ENCODE data around the gene GPRIN1.
"Not testable (repeated sequence)": the region's sequence is repeated elsewhere in the genome, so short reads cannot be mapped to it uniquely, and the experiment has no call there.

GPRIN1 gene

DNA sequence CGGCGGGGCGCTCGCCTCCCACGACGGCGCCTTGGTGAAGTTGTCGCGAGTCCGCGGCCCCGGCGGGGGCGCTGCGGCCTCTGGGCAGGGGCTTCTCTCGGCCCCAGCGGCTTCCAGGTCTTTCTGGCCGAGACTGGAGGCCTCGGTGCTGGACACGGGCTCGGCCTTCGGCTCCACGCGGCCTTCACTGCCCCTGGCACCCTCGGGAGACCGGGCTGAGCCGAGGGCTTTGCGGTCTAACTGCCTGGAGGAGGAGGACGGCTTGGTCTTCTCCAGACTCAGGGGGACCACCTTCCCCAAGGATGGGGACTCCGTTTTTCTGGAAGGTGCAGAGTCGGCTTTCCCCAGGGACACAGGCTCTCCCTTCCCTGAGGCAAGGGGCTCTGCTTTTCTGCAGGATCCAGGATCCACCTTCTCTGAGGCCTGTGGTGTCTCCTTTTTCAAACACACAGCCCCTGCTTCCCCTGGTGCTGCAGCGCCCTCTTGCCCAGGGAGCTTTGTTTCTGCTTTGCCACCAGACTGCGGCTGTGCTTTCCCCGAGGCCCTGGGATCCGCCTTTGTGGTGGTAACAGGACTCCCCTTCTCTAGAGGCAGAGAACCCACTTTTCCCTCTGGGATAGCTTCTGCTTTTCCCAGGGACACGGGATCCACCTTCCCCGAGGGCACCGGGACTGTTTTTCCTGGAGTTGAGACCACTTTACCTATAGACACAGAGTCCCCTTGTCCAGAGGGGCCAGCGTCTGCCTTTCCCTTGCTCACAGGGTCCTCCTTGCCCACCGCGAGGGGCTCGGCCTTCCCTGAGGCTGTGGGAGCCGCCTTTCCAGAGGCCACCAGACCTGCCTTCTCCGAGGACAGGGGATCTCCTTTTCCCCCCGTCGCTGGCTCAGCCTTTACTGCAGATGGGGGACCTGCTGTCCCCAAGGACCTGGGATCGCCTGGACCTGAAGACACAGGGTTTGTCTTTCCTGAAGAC, 12.3 kb downstream of the GPRIN1 start:
- no peak for DNase-seq (ENCODE audit: low spot score)

DNA sequence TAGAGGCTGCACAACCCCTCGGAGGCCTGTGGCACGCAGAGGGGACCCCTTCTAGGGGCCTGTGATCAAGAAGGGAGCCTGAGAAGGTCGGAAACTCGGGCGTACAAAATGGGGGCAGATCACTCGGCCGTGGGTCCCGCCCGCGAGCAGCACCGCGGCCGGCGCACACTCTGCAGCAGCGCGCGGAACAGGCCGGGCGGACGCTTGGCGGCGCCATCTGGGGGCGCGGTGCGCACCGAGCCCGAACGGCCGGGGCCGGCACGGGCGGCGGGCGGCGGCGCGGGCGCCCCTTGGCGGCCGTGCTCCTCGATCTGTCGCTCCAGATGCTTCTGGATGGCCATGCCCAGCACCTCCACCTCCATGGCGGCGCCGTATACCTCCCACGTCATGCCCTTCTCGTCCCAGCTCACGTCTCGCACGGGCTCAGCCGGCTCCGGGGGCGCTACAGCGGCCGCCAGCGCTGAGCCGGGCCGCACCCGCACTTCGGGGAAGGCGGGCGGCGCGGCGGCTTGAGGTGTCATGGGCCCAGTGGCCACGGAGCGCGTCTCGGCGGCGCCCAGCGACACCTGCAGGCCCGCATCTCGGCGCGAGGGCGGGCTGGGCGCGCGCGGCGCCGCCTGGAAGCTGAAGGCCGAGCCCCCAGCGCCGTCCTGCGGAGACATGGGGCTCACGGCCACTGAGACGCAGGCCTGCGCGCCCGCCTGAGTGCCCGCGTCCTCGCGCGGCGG, 13.1 kb downstream of the GPRIN1 start:
- DNase-seq (ENCODE audit: low spot score): no peak

DNA sequence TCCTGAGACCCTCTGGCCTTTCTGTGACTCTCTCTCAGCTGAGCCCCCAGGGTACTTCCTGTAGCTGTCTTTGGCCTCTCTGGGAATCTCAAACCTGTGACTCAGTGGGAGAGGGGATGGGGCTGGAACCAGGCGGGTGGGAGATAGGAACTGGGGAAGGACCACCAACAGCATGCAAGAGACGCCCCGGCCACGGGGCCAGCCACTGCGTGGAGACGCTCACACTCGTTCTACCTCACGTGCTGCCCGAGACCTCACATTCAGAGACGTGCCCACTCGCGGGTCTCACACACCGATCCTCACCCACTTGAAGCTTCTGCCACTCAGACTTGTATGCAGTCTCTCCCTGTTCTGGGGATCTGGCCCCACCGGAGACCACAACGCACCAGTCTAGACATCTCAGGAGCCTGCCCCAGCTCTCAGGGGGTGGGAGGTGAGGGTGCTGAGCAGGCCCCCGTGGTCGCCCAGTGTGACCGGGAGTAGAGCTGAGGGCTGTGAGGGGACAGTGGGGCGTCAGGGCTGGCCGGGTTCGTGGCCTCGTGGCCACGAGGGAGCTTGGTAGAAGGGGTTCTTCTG, 13.8 kb downstream of the GPRIN1 start:
- DNase-seq (ENCODE audit: low spot score): no peak

DNA sequence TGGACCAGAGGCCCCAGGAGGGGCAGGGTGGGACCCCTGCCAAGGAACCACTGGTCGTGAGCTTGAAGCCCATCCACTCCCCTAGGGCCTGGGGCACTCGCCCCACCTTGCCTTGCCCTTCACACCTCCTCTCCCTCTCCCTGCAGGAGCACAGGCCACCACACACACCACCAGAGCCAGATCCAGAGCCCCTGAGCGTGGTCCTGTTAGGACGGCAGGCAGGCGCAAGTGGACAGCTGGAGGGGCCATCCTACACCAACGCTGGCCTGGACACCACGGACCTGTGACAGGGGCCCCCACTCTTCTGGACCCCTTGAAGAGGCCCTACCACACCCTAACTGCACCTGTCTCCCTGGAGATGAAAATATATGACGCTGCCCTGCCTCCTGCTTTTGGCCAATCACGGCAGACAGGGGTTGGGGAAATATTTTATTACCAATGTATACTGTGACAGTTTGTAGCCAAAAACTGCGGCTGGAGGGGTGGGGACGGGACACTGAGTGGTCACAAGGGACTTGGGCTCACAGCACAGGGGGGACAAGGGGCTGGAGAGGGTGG, 14.5 kb downstream of the GPRIN1 start:
- no peak for DNase-seq (ENCODE audit: low spot score)

DNA sequence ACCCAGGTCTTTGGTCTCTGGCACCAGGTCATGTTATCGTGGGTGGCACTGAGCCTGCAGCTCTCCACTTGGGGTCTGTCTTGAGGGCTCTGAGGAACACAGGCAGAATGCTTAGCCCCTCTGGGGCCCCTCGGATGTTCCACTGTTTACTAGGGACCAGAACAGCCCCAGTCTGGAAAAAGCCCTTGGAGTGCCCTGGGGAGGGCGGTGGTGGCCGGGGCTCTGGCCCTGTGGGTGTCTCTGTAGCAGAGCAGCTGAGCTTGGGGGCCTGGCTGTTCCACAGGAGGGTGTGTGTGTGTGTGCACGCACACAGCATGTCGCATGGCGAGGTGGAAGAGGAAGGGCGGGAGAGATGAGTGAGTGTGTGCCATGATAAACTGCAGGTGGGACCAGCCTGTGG, 15.4 kb downstream of the GPRIN1 start:
- no peak for DNase-seq (ENCODE audit: low spot score)

DNA sequence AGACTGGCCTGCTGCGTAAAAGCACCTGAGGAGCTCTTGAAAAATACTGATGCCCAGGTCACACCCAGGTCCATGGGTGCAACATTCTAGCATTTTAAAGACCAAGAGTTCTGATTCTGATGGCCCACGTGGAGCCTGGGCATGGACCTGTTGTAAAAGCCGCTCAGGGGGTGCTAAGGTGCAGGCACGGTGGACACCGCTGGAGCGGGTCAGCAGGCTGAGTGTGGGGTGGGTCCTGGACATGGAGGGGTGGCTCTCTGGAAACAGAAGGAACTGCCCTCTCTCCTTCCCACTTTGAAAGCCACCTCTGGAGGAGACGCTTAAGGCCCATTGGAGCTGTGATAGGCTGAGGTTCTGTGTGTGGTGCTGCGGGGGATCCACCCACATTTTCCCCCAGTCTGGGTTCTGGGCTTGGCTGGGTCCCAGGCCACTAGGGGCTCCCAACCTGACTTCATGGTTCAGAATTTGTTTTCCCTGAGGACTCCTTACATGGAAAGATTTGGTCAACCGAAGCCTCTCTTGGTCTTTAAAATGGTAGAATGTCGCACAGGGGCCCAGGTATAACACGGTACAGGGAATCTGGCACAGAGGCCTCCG, 16.6 kb downstream of the GPRIN1 start:
- no peak for DNase-seq (ENCODE audit: low spot score)

DNA sequence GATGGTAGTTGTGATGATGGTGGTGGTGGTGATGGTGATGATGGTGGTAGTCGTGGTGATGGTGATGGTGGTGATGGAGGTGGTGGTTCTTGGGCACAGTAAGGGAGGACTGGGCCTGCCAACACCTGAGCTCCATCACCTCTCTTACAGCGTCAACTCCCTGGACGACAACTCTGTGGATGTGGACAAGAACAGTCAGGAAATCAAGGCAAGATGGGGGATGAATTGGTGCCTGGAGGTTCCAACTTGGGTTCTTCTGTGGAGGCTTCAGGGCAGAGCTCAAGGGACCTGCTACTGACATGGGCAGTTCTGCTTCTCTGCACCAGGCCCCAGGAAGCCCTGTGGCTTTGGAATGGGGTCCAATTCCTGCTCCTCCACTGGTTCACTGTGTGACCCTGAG, 17.4 kb downstream of the GPRIN1 start:
- no peak for DNase-seq (ENCODE audit: low spot score)

DNA sequence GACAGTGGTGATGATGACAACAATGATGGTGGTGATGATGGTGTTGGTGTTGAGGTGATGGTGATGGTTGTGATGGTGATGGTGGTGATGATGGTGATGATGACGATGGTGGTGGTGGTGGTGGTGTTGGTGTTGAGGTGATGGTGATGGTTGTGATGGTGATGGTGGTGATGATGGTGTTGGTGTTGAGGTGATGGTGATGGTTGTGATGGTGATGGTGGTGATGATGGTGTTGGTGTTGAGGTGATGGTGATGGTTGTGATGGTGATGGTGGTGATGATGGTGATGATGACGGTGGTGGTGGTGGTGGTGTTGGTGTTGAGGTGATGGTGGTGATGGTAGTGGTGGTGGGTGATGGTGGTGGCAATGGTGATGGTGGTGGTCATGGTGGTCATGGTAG, 18.3 kb downstream of the GPRIN1 start:
- DNase-seq (ENCODE audit: low spot score): not testable (repeated sequence)

DNA sequence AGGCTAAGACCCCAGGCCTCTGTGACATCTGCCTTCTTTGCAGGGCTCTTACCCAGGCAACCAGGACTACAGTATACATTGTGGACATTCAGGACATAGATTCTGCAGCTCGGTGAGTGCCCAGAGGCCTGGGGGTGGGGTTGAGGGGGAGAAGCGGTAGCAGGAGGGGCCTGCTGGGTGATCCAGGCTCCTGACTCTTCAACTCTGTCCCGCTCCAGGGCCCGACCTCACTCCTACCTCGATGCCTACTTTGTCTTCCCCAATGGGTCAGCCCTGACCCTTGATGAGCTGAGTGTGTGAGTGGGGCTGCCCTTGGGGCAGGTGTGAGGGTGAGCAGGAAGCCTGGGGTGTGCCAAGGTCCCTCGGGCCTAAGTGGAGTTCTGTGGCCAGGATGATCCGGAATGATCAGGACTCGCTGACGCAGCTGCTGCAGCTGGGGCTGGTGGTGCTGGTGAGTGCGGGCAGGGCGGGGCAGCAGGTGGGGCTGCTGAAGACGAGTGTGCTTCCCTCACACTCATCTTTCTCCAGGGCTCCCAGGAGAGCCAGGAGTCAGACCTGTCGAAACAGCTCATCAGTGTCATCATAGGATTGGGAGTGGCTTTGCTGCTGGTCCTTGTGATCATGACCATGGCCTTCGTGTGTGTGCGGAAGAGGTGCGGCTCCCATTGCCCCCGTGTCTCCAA, 19.8 kb downstream of the GPRIN1 start:
- DNase-seq (ENCODE audit: low spot score): no peak

DNA sequence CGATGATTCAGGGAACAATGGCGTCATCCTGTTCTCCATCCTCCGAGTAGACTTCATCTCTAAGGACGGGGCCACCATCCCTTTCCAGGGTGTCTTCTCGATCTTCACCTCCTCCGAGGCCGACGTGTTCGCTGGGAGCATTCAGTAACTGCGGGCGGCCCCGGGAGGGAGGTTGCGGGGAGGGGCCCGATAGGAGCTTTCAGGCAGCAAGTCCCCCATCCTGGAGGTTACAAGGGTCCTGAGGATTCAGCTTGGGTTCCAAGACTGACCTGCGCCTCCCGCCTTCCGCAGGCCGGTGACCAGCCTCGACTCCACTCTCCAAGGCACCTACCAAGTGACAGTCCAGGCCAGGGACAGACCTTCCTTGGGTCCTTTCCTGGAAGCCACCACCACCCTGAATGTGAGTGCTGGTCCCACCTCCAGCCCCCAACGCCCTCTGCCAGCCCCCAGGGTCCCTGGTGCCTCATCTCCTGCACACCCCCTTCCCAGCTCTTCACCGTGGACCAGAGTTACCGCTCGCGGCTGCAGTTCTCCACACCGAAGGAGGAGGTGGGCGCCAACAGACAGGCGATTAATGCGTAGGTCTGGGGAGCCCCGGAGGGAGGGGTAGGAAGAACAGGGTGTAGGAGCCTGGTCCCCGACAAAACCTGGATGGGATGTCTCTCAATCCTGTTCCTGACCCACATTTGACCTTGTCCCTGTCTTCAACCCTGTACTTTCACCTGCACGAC, 20.8 kb downstream of the GPRIN1 start:
- no peak for DNase-seq (ENCODE audit: low spot score)

DNA sequence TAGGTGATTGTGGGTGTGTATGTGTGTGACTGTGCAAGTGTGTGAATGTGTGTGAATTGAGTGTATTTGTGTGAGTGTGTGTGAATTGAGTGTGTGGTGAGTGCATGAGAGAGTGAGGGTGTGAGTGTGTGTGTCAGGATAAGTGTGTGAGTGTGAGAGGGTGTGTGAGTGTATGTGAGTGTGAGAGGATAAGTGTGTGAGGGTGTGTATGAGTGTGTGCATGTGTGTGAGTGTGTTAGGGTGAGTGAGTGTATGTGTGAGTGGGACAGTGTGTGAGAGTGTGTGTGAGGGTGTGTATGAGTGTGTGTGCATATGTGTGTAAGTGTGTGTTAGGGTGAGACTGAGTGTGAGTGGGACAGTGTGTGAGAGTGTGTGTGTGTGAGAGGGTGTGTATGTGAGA, 21.7 kb downstream of the GPRIN1 start:
- DNase-seq (ENCODE audit: low spot score): no peak

DNA sequence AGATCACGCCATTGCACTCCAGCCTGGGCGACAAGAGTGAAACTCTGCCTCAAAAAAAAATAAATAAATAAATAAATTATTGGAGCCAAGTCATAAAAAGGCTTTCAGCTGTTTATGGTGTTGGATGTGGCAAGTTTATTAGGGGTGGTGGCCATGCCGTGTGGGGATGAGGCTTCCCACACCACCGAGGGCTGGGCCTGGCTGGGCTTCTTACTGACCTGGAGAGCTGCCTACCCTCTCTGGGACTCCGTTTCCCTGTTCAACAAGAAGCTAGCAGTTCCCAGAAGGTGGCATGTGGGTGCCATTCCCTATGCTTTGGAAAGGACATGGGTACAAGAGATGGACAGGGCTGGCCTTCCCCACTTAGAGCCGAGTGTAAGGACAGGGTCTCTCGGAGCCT, 22.6 kb downstream of the GPRIN1 start:
- no peak for DNase-seq (ENCODE audit: low spot score)

DNA sequence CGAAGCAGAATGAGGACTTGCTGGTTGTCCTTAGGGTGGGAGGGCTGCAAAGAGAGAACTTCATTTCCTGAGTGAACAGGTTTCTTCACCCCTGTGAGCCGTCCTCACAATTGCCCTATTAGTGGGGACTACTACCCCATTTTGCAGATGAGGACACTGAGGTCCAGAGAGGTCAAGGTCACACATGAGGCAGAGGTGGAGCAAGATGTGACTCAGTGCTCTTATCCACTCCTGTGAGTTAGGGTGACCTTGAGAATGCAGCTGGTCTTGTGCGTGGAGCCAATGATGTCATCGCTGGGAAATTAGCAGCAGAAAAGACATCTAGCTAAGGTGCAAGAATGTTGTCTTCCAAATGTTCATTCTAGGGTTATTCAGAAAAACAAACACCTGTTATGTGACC, 26.9 kb downstream of the GPRIN1 start:
- DNase-seq (ENCODE audit: low spot score): no peak

DNA sequence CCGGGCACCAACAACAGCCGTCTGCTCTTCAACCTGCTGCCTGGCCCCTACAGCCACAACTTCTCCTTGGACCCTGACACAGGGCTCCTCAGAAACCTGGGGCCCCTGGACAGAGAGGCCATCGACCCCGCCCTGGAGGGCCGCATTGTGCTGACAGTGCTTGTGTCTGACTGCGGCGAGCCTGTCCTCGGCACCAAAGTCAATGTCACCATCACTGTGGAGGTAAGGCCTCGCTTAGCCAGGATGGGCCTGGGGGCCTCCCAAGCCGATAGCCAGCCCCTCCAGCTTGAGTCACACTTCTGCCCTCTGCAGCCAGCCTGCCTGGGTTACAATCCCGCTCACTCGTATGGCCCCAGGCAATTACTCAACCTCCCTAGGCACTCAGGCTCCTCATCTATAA, 28.6 kb downstream of the GPRIN1 start:
- DNase-seq (ENCODE audit: low spot score): no peak

DNA sequence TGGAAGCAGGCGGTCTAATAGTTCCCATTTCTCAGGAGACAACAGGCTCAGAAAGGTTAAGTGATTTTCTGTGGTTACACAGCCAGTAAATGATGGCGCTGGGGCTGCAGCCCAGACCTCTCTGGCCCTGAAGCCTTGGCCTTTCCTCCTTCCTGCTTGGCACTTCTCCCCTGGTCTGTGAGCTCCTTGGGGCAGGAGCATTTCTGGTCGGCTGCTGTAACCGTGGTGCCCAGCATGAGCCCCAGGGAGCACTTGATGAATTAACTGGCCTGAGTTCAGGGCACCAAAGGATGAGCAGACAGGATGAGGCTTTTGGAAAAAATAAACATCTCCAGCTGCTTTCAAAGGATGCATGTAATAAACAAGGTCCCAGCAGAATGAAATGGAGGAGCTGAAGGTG, 30.6 kb downstream of the GPRIN1 start:
- DNase-seq (ENCODE audit: low spot score): no peak

DNA sequence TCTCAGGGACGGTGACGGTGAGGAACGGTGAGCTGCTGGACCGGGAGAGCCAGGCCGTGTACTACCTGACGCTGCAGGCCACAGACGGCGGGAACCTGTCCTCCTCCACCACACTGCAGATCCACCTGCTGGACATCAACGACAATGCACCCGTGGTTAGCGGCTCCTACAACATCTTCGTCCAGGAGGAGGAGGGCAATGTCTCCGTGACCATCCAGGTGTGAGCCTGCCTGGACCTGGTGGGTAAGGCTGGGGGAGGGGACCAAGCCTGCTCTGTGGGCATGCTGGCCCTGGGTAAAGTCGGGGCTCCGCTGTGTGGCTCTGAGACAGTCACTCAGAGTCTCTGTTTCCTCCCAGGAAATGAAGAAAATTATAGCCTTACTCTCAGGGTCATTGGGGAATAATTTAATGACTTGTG, 31.6 kb downstream of the GPRIN1 start:
- DNase-seq (ENCODE audit: low spot score): no peak

DNA sequence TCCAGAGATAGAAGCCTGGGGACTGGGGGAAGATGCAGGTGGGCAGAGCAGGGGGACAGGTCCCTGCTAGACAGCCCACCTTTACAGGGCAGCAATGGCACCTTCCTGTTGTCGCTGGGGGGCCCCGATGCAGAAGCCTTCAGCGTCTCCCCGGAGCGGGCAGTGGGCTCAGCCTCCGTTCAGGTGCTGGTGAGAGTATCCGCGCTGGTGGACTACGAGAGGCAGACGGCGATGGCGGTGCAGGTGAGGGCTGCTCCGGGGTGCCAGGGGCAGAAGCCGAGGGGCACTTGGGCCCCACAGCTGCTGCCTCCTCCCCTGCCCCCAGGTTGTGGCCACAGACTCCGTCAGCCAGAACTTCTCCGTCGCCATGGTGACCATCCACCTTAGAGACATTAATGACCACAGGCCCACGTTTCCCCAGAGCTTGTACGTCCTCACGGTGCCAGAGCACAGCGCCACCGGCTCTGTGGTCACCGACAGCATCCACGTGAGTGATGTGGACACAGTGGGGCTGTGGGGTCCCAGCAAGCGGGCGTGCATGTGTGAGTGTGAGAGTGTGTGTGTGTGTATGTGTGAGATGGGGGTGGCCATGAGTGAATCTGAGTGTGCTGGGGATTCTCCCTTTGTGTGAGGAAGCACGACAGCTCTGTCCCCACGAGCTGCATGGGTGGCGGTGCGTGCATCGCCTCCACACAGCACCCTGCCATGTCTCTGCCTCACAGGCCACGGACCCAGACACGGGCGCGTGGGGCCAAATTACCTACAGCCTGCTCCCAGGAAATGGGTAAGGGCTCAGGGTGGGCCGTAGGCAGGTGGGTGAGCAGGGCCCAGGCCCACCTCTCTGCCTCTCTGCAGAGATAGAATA, 32.4 kb downstream of the GPRIN1 start:
- no peak for DNase-seq (ENCODE audit: low spot score)

DNA sequence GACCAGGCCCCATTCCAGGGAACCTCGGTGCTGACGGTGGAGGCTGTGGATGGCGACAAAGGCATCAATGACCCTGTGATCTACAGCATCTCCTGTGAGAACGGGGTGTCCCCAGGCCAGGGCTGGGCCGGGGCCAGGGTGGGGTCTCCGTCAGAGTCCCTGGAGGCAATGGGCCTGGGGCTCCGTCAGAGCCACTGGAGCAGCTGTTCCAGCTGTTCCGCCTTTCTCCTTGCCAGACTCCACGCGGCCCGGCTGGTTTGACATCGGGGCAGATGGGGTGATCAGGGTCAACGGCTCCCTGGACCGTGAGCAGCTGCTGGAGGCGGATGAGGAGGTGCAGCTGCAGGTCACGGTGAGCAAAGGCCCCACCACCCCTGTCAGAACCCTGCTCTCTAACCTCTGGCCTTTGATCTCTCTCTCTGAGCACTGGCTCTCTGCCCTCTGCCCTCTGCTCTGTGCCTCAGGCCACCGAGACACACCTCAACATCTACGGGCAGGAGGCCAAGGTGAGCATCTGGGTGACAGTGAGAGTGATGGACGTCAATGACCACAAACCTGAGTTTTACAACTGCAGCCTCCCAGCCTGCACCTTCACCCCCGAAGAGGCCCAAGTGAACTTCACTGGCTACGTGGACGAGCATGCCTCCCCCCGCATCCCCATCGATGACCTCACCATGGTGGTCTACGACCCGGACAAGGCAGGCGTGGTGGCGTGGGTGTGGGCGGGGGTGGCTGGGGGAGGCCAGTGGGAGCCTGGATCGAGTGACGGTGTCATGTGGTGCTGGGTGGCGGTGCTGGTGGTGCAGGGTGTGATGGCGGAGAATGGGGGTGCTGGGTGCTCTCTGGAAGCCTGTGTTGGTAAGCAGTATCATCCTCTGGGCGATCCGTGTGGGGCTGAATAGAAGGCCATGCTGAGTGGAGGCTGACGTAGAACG, 34.2 kb downstream of the GPRIN1 start:
- DNase-seq (ENCODE audit: low spot score): no peak

DNA sequence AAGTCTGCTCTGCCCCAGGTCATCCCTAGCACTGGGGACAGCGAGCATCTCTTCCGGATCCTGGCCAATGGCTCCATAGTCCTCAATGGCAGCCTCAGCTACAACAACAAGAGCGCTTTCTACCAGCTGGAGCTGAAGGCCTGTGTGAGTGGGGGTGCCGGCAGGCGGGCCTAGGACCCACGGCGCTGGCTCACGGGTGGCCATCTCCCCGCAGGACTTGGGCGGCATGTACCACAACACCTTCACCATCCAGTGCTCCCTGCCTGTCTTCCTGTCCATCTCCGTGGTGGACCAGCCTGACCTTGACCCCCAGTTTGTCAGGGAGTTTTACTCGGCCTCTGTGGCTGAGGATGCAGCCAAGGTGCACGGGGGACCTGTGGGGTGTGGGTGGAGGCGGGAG, 34.9 kb downstream of the GPRIN1 start:
- no peak for DNase-seq (ENCODE audit: low spot score)

All from globus pallidus (tissue), 1 donor.